ENCODE measurements around the gene CHD5. TPM values are rescaled to one million over a fixed set of nuclear protein-coding genes. Genes with fewer than 3 reads are reported as not detected.

The CHD5 gene
- total and polyA plus RNA-seq, 9 donors, result 0.09 to 0.26 (median 0.19) TPM

DNA sequence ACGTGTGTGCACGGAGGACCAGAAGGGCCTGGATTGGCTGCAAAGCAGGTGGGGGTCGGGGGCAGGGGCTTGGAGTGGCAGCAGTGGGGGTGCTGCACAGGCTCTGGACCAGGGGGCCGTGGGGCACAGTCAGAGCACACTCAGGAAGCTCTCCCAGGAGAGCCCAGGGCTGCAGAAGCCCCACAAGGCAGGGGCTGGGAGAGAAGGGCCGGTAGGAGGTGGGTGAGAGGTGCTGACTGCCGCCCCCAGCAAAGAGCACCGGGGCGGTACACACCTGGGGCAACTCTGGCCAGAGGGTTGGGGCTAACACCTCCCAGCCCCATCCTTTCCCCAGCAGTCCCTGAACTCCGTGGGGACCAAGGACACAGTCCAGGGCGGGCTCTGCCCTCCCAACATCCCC is 13.9 kb downstream of the CHD5 start:
- DNase-seq, result no peak
- H3K4me3 ChIP-seq (ENCODE audit: low read length), result no peak overlapping the region
- H3K36me3 ChIP-seq (ENCODE audit: control insufficient read depth, insufficient read depth, low read length), result no peaks in the 10 kb centered on the region
- H3K27me3 ChIP-seq (ENCODE audit: control insufficient read depth, insufficient read depth, low read length), result peaks cover 7% of the 10 kb centered on the region
- no peaks in the 10 kb centered on the region for H3K9me3 ChIP-seq (replicated peaks; ENCODE audit: control insufficient read depth, low read depth, low read length)
- WGBS (ENCODE audit: insufficient coverage), result 43% methylated on average over 4 of the region's 10 CpGs
- no peaks in the 10 kb centered on the region for H3K4me1 ChIP-seq (ENCODE audit: control insufficient read depth, insufficient read depth, low read length)
- H3K27ac ChIP-seq (ENCODE audit: low read length), result no peak overlapping the region

DNA sequence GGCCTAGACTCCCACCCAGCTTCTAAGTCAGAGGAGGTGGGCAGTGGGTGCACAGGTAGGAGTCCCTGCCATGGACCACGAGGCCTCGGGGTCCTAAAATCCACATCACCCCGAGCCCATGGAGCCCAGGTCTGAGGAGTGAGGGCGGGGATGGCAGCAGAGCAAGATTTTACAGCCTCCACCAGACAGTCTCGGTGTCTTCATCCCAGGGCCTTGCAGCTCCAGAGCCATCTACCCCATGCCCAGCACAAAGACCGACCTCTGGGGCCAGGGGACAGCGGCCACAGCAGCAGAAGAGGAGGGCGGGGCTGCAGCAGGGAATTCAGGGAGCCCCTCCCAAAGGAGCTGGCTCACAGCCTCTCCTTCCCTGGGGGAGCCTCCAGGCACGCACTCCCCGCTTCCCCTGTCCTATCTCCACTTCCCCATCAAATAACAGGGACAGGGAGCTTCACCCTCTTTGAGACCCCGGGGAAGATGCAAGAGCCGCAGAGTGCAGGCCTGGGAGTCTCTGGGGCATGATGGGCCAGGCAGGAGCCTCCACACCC is 14.6 kb downstream of the CHD5 start:
- no peak for DNase-seq
- Histone ChIP-seq H3K4me1 (ENCODE audit: control insufficient read depth, insufficient read depth, low read length) (no peaks in the 10 kb centered on the region), H3K4me3 (ENCODE audit: low read length) (no peak overlapping the region), H3K36me3 (ENCODE audit: control insufficient read depth, insufficient read depth, low read length) (no peaks in the 10 kb centered on the region), H3K27me3 (ENCODE audit: control insufficient read depth, insufficient read depth, low read length) (peaks cover 7% of the 10 kb centered on the region), H3K9me3 (replicated peaks; ENCODE audit: control insufficient read depth, low read depth, low read length) (no peaks in the 10 kb centered on the region), H3K27ac (ENCODE audit: low read length) (no peak overlapping the region)
- 70% methylated on average over 4 of the region's 12 CpGs for WGBS (ENCODE audit: insufficient coverage)

DNA sequence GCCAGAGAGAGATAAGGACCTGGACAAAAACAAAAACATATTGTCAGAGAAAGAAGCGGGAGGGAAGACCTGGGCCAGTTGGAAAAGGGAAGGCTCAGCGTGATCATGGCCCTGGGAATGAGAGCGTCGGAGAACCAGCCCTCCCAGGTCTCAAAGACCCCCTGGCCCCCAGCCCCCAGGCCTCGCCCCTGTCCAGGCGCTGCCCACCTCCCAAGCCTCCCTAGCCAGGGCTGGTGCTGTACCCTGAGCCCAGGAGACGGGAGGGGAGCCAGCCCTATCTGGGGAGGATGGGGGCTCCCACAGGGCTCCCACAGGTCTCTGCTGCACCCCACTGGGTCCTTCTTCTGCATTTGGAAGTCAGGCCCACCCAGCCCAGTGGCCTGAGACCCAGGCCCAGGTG is 15.1 kb downstream of the CHD5 start:
- no peak overlapping the region for H3K4me3 ChIP-seq (ENCODE audit: low read length)
- H3K36me3 ChIP-seq (ENCODE audit: control insufficient read depth, insufficient read depth, low read length), result no peaks in the 10 kb centered on the region
- H3K27me3 ChIP-seq (ENCODE audit: control insufficient read depth, insufficient read depth, low read length), result peaks cover 7% of the 10 kb centered on the region
- no peaks in the 10 kb centered on the region for H3K9me3 ChIP-seq (replicated peaks; ENCODE audit: control insufficient read depth, low read depth, low read length)
- H3K4me1 ChIP-seq (ENCODE audit: control insufficient read depth, insufficient read depth, low read length), result no peaks in the 10 kb centered on the region
- no peak for DNase-seq
- no peak overlapping the region for H3K27ac ChIP-seq (ENCODE audit: low read length)
- WGBS (ENCODE audit: insufficient coverage), result 65% methylated on average over 2 of the region's 7 CpGs

DNA sequence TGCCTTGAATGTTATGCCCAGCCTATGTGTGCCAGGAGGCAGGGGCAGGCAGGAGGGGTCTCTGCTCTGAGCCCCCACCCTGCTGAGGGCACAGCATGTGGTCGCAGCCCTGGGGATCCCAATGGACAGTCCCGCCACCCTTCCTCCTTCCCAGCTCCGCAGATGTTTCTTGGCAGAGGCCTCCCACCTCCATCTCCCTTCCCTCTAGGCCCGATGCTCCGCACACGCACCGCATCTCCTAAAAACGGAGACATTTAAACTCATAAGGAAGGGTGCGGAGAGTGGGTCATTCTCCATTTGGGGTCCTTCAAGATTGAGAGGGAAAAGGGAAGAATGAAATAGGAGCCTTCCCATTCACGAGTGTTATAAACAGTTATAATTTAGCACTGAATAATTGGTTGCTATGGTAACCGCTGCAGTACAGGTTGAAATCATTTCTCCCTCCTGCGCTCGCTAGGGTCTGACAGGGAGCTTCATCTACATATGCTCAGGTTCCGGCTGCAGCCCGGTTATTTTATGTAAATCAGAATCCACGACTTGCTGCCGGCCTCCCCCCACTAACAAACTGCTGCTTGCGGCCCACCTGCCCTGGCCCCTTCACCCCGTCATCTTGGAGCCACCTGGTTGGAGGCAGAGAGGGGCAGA is 16.0 kb downstream of the CHD5 start:
- Histone ChIP-seq H3K4me1 (ENCODE audit: control insufficient read depth, insufficient read depth, low read length) (no peaks in the 10 kb centered on the region), H3K27ac (ENCODE audit: low read length) (no peak overlapping the region), H3K27me3 (ENCODE audit: control insufficient read depth, insufficient read depth, low read length) (peaks cover 8% of the 10 kb centered on the region), H3K9me3 (replicated peaks; ENCODE audit: control insufficient read depth, low read depth, low read length) (no peaks in the 10 kb centered on the region), H3K4me3 (ENCODE audit: low read length) (no peak overlapping the region), H3K36me3 (ENCODE audit: control insufficient read depth, insufficient read depth, low read length) (no peaks in the 10 kb centered on the region)
- DNase-seq, result no peak
- WGBS (ENCODE audit: insufficient coverage), result 80% methylated on average over 2 of the region's 19 CpGs

DNA sequence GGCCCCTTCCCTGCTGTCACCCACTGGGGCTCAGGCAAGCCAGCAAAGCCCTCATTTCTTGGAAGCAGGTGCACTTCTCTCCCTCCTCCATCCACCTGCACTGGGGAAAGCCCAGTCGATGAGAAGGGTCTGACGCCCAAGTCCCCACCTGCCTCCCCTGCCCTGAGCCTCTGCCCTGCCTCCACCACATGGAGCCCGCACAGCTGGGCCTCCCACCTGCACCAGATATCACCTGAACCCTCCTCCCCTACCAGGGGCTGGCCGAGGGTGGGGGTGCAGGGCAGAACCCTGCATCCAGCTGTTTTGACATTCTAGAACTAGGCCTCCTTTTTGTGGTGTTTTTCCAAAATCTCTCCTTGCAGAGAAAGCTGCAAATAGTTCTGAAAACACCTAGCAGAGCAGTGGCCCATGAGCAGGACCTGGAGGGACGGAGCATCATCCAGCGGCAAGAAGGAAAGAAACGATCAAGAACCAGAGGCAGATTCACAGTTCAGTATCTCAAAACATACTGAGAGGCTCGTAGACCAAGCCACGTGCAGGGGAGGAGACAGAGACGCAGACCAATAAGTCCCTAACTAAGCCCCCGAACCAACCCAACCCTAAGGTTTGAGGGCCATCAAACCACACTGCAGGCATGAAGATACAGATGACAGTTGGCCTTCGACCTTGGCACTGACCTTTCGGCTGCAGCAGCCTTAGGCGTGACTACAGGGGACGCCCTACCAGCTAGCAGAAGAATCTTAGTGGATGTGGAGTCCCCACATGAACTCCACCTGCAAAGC is 16.7 kb downstream of the CHD5 start:
- Histone ChIP-seq H3K27me3 (ENCODE audit: control insufficient read depth, insufficient read depth, low read length) (peaks cover 7% of the 10 kb centered on the region), H3K9me3 (replicated peaks; ENCODE audit: control insufficient read depth, low read depth, low read length) (no peaks in the 10 kb centered on the region), H3K36me3 (ENCODE audit: control insufficient read depth, insufficient read depth, low read length) (no peaks in the 10 kb centered on the region), H3K27ac (ENCODE audit: low read length) (no peak overlapping the region), H3K4me3 (ENCODE audit: low read length) (no peak overlapping the region), H3K4me1 (ENCODE audit: control insufficient read depth, insufficient read depth, low read length) (no peaks in the 10 kb centered on the region)
- no peak for DNase-seq
- 69% methylated on average over 13 of the region's 15 CpGs for WGBS (ENCODE audit: insufficient coverage)

DNA sequence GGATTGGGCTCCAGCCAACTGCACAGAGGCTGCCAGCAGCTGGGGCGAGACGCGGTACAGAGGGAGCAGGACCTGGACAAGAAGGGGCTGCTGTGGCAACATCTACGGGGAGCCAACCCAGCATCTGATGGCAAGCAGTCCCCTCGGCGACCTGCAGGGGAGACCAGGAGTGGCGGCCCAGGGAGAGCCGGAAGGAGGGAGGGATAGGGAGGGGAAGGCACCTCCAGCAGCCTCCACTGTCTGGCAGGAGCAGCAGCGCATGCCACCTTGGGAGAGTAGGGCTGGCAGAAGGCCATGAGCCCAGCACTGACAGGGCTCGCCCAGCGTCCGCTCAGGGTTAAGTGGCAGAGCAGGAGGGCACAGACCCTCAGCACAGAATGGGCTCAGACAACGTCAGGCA is 17.3 kb downstream of the CHD5 start:
- no peak overlapping the region for H3K27ac ChIP-seq (ENCODE audit: low read length)
- H3K4me3 ChIP-seq (ENCODE audit: low read length), result no peak overlapping the region
- 53% methylated on average over 11 of the region's 13 CpGs for WGBS (ENCODE audit: insufficient coverage)
- H3K27me3 ChIP-seq (ENCODE audit: control insufficient read depth, insufficient read depth, low read length), result peaks cover 7% of the 10 kb centered on the region
- H3K4me1 ChIP-seq (ENCODE audit: control insufficient read depth, insufficient read depth, low read length), result no peaks in the 10 kb centered on the region
- H3K36me3 ChIP-seq (ENCODE audit: control insufficient read depth, insufficient read depth, low read length), result no peaks in the 10 kb centered on the region
- DNase-seq, result no peak
- H3K9me3 ChIP-seq (replicated peaks; ENCODE audit: control insufficient read depth, low read depth, low read length), result no peaks in the 10 kb centered on the region

DNA sequence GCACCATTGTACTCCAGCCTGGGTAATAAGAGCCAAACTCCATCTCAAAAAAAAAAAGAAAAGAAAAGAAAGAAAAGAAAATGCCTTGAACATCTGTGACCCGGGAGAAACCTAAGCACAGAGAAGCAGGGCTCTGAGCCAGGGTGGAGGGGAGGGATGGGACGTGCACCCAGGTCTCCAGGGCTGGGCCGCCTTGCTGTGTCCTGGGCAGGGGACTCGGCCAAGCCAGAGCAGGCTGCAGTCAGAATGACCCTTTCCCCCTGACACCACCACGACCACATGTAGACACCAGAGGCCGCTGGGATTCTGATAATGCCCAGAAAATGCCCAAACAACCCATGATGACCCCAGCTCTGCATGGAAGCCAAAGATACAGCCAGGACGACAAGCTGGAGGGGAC is 17.8 kb downstream of the CHD5 start:
- Histone ChIP-seq H3K4me3 (ENCODE audit: low read length) (no peak overlapping the region), H3K4me1 (ENCODE audit: control insufficient read depth, insufficient read depth, low read length) (no peaks in the 10 kb centered on the region), H3K9me3 (replicated peaks; ENCODE audit: control insufficient read depth, low read depth, low read length) (no peaks in the 10 kb centered on the region), H3K27ac (ENCODE audit: low read length) (no peak overlapping the region), H3K36me3 (ENCODE audit: control insufficient read depth, insufficient read depth, low read length) (no peaks in the 10 kb centered on the region), H3K27me3 (ENCODE audit: control insufficient read depth, insufficient read depth, low read length) (peaks cover 7% of the 10 kb centered on the region)
- no peak for DNase-seq
- 75% methylated on average over 4 of the region's 7 CpGs for WGBS (ENCODE audit: insufficient coverage)

DNA sequence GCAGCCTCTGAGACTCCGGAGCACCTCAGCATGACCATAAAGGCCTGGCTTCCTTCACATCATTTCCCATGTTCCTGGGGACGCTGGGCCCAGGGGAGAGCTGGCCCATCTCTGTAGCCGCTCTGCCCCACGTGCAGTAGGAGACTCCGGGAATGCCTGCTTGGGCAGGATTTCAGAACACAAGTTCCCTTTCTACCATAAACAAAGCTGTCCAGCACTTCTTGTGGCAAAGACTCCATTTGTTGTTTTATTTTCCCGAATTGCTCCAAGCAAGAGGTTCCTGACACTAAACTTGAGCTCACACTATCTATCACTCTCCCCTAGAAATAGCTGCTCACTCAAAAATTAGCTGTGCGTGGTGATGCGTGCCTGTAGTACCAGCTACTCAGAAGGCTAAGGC is 21.9 kb downstream of the CHD5 start:
- DNase-seq, result no peak
- H3K27me3 ChIP-seq (ENCODE audit: control insufficient read depth, insufficient read depth, low read length), result peaks cover 5% of the 10 kb centered on the region
- 74% methylated on average over 5 of the region's 8 CpGs for WGBS (ENCODE audit: insufficient coverage)
- no peaks in the 10 kb centered on the region for H3K36me3 ChIP-seq (ENCODE audit: control insufficient read depth, insufficient read depth, low read length)
- no peaks in the 10 kb centered on the region for H3K9me3 ChIP-seq (replicated peaks; ENCODE audit: control insufficient read depth, low read depth, low read length)
- no peak overlapping the region for H3K27ac ChIP-seq (ENCODE audit: low read length)
- H3K4me1 ChIP-seq (ENCODE audit: control insufficient read depth, insufficient read depth, low read length), result no peaks in the 10 kb centered on the region
- no peak overlapping the region for H3K4me3 ChIP-seq (ENCODE audit: low read length)

DNA sequence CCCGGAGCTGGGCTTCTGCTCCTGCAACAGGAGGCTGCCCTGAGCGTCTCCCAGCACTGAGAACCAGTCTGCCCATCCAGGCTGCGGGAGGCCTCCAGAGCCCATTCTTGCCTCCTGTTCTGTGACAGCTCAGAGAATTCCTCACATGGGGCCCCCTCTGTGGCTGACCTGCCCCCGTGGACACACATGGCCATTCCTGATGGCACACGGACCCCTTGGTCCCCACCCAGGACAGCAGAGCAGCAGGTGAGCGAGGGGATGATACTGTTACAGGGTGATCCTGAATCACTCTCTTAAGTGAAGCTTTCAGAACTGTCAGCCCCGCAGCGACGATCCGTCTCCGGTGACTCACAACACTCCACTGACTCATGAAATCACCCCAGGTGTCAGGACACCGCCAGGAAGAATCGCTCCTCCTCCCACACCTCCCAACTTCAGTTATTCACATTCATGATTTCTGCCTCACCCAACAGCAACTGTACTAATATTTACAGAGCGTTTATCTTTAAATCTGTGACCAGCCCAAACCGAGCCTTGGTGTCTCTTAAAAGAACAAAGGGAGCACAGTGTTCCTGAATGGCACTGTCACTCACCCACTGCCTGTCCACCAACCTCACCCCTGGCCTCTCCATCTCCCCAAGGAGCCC is 22.5 kb downstream of the CHD5 start:
- no peaks in the 10 kb centered on the region for H3K36me3 ChIP-seq (ENCODE audit: control insufficient read depth, insufficient read depth, low read length)
- WGBS (ENCODE audit: insufficient coverage), result 71% methylated on average over 15 of the region's 15 CpGs
- no peak for DNase-seq
- no peak overlapping the region for H3K27ac ChIP-seq (ENCODE audit: low read length)
- H3K9me3 ChIP-seq (replicated peaks; ENCODE audit: control insufficient read depth, low read depth, low read length), result no peaks in the 10 kb centered on the region
- H3K4me1 ChIP-seq (ENCODE audit: control insufficient read depth, insufficient read depth, low read length), result no peaks in the 10 kb centered on the region
- peaks cover 7% of the 10 kb centered on the region for H3K27me3 ChIP-seq (ENCODE audit: control insufficient read depth, insufficient read depth, low read length)
- H3K4me3 ChIP-seq (ENCODE audit: low read length), result no peak overlapping the region

DNA sequence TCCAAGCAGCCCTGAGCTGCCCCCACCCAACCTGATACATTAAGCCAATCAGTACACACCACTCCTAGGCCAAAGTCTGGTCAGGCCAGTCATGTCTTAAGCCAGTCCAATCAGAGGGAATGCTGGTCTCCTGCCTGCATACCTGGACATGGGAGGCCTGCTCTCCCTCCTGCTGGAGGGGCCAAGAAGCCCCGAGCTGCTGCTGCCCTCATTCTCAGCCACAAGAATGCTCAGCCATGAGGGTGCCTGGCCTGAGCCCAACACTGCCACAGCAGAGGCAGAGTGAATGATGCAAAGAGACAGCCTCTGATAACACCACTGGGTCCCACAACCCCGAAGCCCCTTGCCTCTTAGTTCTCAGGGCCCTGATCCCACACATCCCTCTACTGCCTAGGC is 23.0 kb downstream of the CHD5 start:
- no peak overlapping the region for H3K4me3 ChIP-seq (ENCODE audit: low read length)
- no peak for DNase-seq
- no peak overlapping the region for H3K27ac ChIP-seq (ENCODE audit: low read length)
- H3K4me1 ChIP-seq (ENCODE audit: control insufficient read depth, insufficient read depth, low read length), result no peaks in the 10 kb centered on the region
- no peaks in the 10 kb centered on the region for H3K36me3 ChIP-seq (ENCODE audit: control insufficient read depth, insufficient read depth, low read length)
- peaks cover 8% of the 10 kb centered on the region for H3K27me3 ChIP-seq (ENCODE audit: control insufficient read depth, insufficient read depth, low read length)
- 55% methylated on average over 2 of the region's 2 CpGs for WGBS (ENCODE audit: insufficient coverage)
- no peaks in the 10 kb centered on the region for H3K9me3 ChIP-seq (replicated peaks; ENCODE audit: control insufficient read depth, low read depth, low read length)

Data from muscle of leg (tissue), 11 donors.